ENCODE results near the gene TMEM238L. TPM values are rescaled to one million over a fixed set of nuclear protein-coding genes. Genes with fewer than 3 reads are reported as not detected.

Gene TMEM238L
- total and polyA plus RNA-seq, 2 donors (not counting 1 experiment from before 2014, with no cell fraction given) = not detected

DNA sequence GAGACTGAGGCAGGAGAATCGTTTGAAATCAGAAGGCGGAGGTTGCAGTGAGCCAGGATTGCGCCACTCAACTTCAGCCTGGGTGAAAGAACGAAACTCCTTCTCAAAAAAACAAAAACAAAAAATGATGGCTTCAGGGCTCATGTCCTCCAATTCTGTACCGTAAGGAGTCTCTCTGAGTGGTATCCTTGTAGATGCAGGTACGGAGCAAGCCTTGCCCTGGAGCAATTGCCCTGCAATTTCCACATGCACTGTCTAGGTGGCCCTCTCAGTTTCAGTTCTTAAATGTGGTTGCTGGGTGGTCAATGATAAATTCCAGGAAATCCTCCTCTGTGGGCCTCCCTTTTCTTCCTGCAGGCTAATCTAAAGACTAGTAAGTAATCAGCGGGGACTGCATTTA is 10.6 kb downstream of the TMEM238L start:
- Histone ChIP-seq H3K4me2 (ENCODE audit: extremely low read depth, insufficient read depth, low read length) (no peak overlapping the region), H3K36me3 (ENCODE audit: control insufficient read depth, insufficient read depth, low read length) (no peaks in the 10 kb centered on the region), H3K27me3 (ENCODE audit: control insufficient read depth, insufficient read depth, low read length) (no peaks in the 10 kb centered on the region), H3K9ac (ENCODE audit: insufficient read depth, low read length) (no peak overlapping the region), H3K4me3 (replicated peaks in 1 of 4; ENCODE audit: control extremely low read depth in 1 of 4, insufficient read depth in 1 of 4, low read depth in 3 of 4, low read length in 4 of 4) (no peak overlapping the region), H4K20me1 (ENCODE audit: control insufficient read depth, extremely low read depth, insufficient read depth, low read length) (no peaks in the 10 kb centered on the region), H2AFZ (ENCODE audit: low read length) (no peak overlapping the region), H3K9me3 (ENCODE audit: control insufficient read depth, insufficient read depth, low read depth, low read length) (no peaks in the 10 kb centered on the region), H3K27ac (ENCODE audit: insufficient read depth, low read length) (no peak overlapping the region), H3K4me1 (ENCODE audit: control insufficient read depth, extremely low read depth, insufficient read depth, low read length) (no peaks in the 10 kb centered on the region), H3K79me2 (ENCODE audit: control insufficient read depth, insufficient read depth, low read length) (no peaks in the 10 kb centered on the region)
- TF ChIP-seq EZH2 (IDR thresholded peaks at IDR 0.05; ENCODE audit: low read length, missing control alignments) = no peak
- TF ChIP-seq, protein P1, sequence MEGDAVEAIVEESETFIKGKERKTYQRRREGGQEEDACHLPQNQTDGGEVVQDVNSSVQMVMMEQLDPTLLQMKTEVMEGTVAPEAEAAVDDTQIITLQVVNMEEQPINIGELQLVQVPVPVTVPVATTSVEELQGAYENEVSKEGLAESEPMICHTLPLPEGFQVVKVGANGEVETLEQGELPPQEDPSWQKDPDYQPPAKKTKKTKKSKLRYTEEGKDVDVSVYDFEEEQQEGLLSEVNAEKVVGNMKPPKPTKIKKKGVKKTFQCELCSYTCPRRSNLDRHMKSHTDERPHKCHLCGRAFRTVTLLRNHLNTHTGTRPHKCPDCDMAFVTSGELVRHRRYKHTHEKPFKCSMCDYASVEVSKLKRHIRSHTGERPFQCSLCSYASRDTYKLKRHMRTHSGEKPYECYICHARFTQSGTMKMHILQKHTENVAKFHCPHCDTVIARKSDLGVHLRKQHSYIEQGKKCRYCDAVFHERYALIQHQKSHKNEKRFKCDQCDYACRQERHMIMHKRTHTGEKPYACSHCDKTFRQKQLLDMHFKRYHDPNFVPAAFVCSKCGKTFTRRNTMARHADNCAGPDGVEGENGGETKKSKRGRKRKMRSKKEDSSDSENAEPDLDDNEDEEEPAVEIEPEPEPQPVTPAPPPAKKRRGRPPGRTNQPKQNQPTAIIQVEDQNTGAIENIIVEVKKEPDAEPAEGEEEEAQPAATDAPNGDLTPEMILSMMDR (conservative IDR thresholded peaks at IDR 0.05 in 1 of 2, IDR thresholded peaks at IDR 0.05 in 1 of 2; ENCODE audit: low read depth in 1 of 2, low read length in 2 of 2) = no peak
- no peak for DNase-seq (ENCODE audit: low read depth in 2 of 2)

DNA sequence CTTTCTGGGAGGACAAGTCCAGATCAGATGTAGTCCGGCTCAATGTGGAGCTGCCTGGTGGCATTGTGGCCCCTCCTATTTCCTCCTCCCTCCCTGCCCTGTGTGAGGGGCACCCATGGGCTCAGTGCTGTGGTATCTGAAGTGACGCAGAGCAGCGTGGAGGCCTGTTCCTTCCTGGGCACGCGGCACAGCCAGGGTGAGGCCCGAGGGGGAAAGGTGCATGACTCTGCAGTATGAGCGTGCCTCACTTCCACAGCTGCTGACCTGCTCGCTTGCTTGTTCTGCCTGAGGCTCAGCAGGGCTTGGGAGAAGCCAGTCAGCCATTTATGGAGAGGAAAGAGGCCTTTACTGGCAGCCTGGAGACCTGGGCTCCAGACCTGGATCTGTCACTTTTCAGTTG is 11.7 kb downstream of the TMEM238L start:
- no peak overlapping the region for H2AFZ ChIP-seq (ENCODE audit: low read length)
- H3K4me3 ChIP-seq (replicated peaks in 1 of 4; ENCODE audit: control extremely low read depth in 1 of 4, insufficient read depth in 1 of 4, low read depth in 3 of 4, low read length in 4 of 4) = no peak overlapping the region
- no peak overlapping the region for H3K4me2 ChIP-seq (ENCODE audit: extremely low read depth, insufficient read depth, low read length)
- no peaks in the 10 kb centered on the region for H4K20me1 ChIP-seq (ENCODE audit: control insufficient read depth, extremely low read depth, insufficient read depth, low read length)
- H3K27ac ChIP-seq (ENCODE audit: insufficient read depth, low read length) = no peak overlapping the region
- H3K4me1 ChIP-seq (ENCODE audit: control insufficient read depth, extremely low read depth, insufficient read depth, low read length) = no peaks in the 10 kb centered on the region
- H3K9ac ChIP-seq (ENCODE audit: insufficient read depth, low read length) = no peak overlapping the region
- H3K79me2 ChIP-seq (ENCODE audit: control insufficient read depth, insufficient read depth, low read length) = no peaks in the 10 kb centered on the region
- H3K9me3 ChIP-seq (ENCODE audit: control insufficient read depth, insufficient read depth, low read depth, low read length) = no peaks in the 10 kb centered on the region
- no peak for TF ChIP-seq EZH2 (IDR thresholded peaks at IDR 0.05; ENCODE audit: low read length, missing control alignments)
- TF ChIP-seq, protein P1 (conservative IDR thresholded peaks at IDR 0.05 in 1 of 2, IDR thresholded peaks at IDR 0.05 in 1 of 2; ENCODE audit: low read depth in 1 of 2, low read length in 2 of 2) = no peak
- H3K36me3 ChIP-seq (ENCODE audit: control insufficient read depth, insufficient read depth, low read length) = no peaks in the 10 kb centered on the region
- DNase-seq (ENCODE audit: low read depth in 2 of 2) = no peak
- no peaks in the 10 kb centered on the region for H3K27me3 ChIP-seq (ENCODE audit: control insufficient read depth, insufficient read depth, low read length)

DNA sequence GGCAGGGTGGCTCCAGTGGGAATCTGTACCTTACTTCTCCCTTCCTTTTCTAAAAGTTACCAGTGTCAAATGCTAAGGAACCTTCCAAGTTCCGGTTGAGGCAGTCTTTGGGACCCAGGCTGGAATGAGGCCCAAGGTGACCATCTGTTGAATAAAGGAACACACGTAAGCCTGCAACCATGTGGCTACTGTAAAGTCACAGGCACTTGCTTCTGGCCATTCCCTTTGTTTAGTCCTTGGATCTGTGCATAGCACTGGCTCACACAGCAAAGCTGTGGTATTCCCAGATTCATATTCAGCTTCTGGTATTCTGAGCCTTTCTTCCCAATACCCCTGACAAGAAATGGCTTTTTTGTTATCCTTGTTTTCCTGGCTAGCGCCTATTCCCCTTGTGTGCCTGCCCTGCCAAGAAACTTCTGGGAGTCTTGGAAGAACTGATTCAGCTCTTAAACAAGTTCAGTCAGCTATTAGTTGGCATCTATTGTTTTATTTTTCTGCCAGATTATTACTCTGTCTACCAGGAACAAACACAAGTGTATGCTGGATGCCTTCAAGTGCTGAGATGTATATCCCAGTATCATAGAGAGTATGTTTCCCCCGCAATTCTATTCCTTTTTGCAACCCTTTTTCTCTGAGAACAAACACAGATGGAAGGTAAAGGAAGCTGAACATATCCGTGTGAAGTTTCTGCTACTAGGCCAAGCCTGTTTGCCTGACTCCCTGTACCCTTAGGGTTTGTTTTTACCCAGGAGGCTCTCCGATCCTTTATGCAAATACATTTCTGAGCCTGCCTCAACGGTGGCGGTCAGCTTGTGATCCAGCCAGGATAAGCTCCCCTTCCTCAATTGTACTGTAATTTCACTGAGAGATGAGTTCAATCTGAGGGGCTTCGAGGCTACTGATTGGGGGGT is 13.2 kb downstream of the TMEM238L start:
- H3K4me2 ChIP-seq (ENCODE audit: extremely low read depth, insufficient read depth, low read length) = no peak overlapping the region
- no peaks in the 10 kb centered on the region for H3K36me3 ChIP-seq (ENCODE audit: control insufficient read depth, insufficient read depth, low read length)
- no peaks in the 10 kb centered on the region for H3K79me2 ChIP-seq (ENCODE audit: control insufficient read depth, insufficient read depth, low read length)
- no peaks in the 10 kb centered on the region for H3K9me3 ChIP-seq (ENCODE audit: control insufficient read depth, insufficient read depth, low read depth, low read length)
- no peak overlapping the region for H3K27ac ChIP-seq (ENCODE audit: insufficient read depth, low read length)
- no peak overlapping the region for H3K4me3 ChIP-seq (replicated peaks in 1 of 4; ENCODE audit: control extremely low read depth in 1 of 4, insufficient read depth in 1 of 4, low read depth in 3 of 4, low read length in 4 of 4)
- no peaks in the 10 kb centered on the region for H3K27me3 ChIP-seq (ENCODE audit: control insufficient read depth, insufficient read depth, low read length)
- H4K20me1 ChIP-seq (ENCODE audit: control insufficient read depth, extremely low read depth, insufficient read depth, low read length) = no peaks in the 10 kb centered on the region
- no peaks in the 10 kb centered on the region for H3K4me1 ChIP-seq (ENCODE audit: control insufficient read depth, extremely low read depth, insufficient read depth, low read length)
- H2AFZ ChIP-seq (ENCODE audit: low read length) = no peak overlapping the region
- no peak overlapping the region for H3K9ac ChIP-seq (ENCODE audit: insufficient read depth, low read length)
- no peak for DNase-seq (ENCODE audit: low read depth in 2 of 2)
- TF ChIP-seq, protein P1 (conservative IDR thresholded peaks at IDR 0.05 in 1 of 2, IDR thresholded peaks at IDR 0.05 in 1 of 2; ENCODE audit: low read depth in 1 of 2, low read length in 2 of 2) = no peak
- no peak for TF ChIP-seq EZH2 (IDR thresholded peaks at IDR 0.05; ENCODE audit: low read length, missing control alignments)

Data from fibroblast of lung (primary cell).